Sigmoid colon (tissue), 3 donors: ENCODE measurements around the gene DYNLT4.

Experiments
- POLR2A ChIP-seq, 2 donors: fragments of 450-650 bp; IDR thresholded peaks; one replicate each; pipeline ENCODE4 v1.6.1; 2016; ENCODE audit warnings: antibody characterized with exemption in 2 of 2, mild to moderate bottlenecking in 2 of 2, moderate library complexity in 2 of 2
- TF ChIP-seq, protein P1 (sequence below), 4 experiments: fragments of 450-650 bp in 3 of 4; fragments of 200-600 bp in 1 of 4; IDR thresholded peaks; one replicate each; pipeline ENCODE4 v1.5.1; 2016 to 2019; ENCODE audit warnings: antibody characterized with exemption in 4 of 4, mild to moderate bottlenecking in 3 of 4, moderate library complexity in 2 of 4

DNA sequence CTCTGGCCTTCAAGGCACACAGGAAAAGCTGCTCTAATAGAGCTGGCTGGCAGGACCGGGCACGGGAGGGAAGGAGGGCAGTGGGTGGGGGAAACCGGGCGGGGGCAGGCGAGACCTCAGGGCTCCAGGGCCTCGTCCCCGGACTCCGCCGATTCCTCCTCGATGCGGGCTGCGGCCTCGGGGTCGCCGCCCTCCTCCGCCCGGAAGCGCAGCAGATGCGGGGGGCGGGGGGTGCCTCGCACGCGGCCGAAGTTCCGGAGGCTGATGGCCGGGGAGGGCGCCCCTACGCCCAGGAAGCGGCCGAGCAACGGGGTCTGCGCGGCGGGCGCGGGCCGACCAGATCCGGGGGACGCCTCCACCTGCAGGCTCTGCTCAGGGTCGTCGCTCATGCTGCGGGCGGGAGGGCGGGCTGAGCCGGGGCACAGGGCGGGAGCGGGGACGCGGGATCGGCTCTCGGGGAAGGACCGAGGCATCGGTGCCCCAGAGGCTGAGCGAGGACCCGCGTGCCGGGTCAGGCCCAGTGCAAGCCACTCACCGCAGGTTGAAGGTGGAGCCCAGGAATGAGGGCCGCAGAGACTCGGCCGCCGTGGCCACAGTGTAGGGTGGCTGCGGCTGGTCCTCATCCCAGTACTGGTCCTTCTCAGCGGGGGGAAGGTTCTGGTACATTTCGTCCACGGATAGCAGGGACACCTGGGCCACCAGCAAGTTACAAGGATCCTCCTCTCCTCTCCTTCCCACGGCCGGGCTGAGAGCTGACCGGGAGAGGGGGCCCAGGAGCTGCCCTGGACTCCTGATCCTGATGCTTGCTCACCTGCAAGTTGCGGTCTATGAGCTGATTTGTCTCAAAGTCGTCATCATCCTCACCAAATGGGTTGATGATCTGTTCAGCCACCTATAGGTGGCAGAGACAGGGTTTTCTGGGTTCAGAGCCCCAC is 22.8 kb downstream of the DYNLT4 start:
- TF ChIP-seq, protein P1, sequence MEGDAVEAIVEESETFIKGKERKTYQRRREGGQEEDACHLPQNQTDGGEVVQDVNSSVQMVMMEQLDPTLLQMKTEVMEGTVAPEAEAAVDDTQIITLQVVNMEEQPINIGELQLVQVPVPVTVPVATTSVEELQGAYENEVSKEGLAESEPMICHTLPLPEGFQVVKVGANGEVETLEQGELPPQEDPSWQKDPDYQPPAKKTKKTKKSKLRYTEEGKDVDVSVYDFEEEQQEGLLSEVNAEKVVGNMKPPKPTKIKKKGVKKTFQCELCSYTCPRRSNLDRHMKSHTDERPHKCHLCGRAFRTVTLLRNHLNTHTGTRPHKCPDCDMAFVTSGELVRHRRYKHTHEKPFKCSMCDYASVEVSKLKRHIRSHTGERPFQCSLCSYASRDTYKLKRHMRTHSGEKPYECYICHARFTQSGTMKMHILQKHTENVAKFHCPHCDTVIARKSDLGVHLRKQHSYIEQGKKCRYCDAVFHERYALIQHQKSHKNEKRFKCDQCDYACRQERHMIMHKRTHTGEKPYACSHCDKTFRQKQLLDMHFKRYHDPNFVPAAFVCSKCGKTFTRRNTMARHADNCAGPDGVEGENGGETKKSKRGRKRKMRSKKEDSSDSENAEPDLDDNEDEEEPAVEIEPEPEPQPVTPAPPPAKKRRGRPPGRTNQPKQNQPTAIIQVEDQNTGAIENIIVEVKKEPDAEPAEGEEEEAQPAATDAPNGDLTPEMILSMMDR (IDR thresholded peaks at IDR 0.05), result no peak
- TF ChIP-seq POLR2A (IDR thresholded peaks at IDR 0.05), result no peak
